Right ventricle myocardium inferior (tissue), 1 donor: ENCODE data around the gene C16orf54. TPM values are rescaled to one million over a fixed set of nuclear protein-coding genes. Genes with fewer than 3 reads are reported as not detected.
"Not testable (repeated sequence)": the region's sequence is repeated elsewhere in the genome, so short reads cannot be mapped to it uniquely, and the experiment has no call there.

Experiments used
- ATAC-seq: fragments of 200-7000 bp; cut with Tn5 transposase; one replicate; pipeline ENCODE4 v1.9.1; 2020; ENCODE audit warnings: mild to moderate bottlenecking, moderate library complexity
- DNase-seq: peaks from one replicate; pipeline ENCODE4 v3.0.0; 2021; ENCODE audit errors: missing footprints
- intact Hi-C: fragments of 100-400 bp; cut with DNase I; formaldehyde crosslinking; loops from one replicate; pipeline ENCODE4 v1.11.0; 2022
- total RNA-seq: library from RNA; stranded (reverse); fragmentation: NEBNext Ultra II Directional; extraction: Animal tissue kit (Norgen Biotek cat#: 25700); gene quantifications from one replicate; pipeline ENCODE4 v1.2.1, GENCODE V29; 2021
- donor health status: DM: no; HTN: yes; CAD: no; lungs with severe emphysema.

Gene C16orf54
- total RNA-seq, 1 donor from 2014 or later: 0.73 TPM

DNA sequence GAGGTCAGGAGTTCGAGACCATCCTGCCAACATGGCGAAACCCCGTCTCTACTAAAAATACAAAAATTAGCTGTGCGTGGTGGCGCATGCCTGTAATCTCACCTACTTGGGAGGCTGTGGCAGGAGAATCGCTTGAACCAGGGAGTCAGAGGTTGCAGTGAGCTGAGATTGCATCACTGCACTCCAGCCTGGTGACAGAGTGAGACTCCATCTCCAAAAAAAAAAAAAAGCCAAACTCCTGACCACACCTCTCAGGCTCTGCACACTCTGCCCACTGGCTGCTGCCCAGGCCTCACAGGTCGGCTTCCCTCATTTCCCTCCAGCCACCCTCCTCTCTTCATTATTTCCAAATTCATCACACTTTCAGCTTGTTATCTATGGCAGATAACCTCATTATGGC is 26.5 kb upstream of the C16orf54 start:
- ATAC-seq, DNase-seq, intact Hi-C loops: not testable (repeated sequence)

DNA sequence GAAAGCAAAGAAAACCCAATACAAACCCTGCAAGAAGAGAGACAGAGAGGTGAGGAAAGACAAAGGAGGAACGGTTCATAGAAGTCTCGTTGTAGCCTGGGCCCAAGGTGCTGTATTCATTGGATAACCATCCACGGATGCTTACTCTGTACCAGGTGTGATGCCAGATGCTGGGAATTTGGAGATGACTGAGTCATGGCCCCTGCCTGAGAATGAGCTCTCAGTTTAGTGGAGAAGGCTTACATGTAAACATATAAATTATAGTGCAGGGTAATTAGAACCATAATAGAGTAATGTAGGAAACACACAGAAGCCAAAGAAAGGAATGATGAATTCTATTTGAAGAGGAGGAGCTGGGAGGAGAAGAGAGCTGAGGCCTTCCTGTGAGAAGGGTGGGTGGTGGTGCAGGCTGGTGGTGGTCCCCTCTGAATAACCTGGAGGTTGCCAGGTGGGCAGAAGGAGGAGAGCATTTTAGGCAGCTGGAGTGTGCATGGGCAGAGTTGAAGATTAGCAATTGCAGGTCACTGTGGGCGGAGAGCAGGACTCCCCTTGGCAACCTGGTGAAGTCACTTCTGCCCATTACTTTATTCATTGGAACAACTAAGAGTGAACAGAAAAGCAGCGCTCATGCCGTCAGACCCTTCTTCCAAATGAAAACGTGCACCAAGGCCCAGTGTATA is 24.6 kb upstream of the C16orf54 start:
- intact Hi-C loops: no loop called here
- no peak for ATAC-seq
- DNase-seq: no peak

DNA sequence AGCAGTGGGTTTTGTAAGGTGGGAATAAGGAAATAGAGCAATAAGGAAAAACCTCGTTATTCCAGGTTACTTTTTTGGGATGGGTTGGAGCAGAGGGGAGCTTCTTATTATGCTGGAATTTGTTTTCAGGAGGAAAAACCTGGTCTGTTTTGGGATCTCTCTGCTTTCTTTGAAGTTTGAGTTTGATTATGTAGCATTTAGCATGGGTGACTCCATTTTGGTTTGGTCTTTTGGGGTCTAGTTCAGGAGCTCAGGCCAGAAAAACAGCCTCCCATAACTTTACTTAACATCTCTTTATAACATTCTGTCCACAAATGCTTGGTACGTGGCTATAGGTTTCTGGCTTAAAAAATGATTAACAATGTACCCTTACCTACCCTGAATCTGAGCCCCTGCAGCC is 23.7 kb upstream of the C16orf54 start:
- ATAC-seq (no peak), DNase-seq (no peak)
- intact Hi-C loops: no loop called here

DNA sequence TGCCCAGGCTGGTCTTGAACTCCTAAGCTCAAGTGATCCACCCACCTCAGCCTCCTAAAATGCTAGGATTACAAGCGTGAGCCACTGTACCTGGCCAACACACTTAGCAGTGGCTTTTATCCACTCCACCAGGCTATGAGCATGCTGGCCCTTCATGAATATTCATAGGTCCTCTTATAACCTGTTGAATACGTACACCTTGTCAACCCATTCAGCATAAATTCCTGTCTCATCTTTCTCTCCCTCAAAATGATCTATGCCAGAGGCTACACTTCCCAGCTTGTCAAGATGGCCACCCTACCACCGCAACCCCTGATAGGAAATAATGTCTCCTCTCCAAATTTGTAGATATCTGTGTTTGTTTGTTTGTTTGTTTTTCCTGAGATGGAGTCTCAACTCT is 21.3 kb upstream of the C16orf54 start:
- intact Hi-C loops: no loop called here
- no peak for ATAC-seq
- no peak for DNase-seq

DNA sequence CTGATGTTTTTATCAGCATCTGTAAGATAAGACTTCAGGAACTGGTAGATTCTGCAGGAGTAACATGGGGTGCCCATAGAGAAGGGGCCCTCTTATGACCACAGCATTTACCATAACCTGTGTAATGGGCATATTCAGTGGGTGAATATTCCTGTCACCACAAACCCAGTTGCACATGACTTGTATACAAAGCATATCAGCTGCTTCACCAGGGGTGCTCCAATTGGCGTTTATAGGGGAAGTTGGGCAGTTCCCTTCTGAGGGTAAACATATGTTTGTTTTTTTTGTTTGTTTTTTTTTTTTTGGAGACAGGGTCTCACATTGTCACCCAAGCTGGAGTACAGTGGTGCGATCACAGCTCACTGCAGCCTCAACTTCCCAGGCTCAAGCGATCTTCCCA is 20.8 kb upstream of the C16orf54 start:
- ATAC-seq (no peak), DNase-seq (no peak)
- intact Hi-C loops: no loop called here

DNA sequence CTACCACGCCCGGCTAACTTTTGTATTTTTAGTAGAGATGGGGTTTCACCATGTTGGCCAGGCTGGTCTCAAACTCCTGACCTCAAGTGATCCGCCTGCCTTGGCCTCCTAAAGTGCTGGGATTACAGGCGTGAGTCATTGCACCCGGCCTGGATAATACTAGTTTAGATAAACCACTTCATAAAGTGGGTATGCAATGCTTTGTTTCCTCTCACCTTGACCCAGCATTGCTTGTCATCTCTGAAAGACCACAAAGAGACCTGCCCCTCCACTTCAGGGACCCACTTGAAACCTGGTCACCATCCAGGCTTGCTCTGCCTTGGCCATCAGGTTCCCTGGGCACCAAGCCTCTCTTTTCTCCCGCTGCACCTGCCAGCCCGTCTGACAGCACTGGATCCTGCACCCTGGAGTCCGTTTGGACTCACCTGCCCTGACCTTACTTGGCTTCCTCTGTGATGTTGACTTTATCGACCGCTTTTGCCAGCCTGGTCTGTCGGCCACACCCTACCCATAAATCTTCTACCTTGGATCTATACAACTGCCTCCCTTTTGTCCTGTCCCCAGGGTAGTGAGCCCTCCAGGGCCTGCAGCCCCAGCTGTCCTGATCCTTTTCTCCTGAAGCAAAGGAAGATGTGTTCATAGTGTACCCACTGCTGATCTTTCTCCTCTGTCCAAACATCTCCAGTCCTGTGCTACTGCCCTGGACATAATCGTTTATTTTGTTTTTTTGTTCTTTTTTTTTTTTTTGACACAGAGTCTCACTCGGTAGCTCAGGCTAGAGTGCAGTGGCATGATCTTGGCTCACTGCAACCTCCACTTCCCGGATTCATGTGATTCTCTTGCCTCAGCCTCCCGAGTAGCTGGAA is 19.6 kb upstream of the C16orf54 start:
- ATAC-seq: no peak
- intact Hi-C loops: no loop called here

DNA sequence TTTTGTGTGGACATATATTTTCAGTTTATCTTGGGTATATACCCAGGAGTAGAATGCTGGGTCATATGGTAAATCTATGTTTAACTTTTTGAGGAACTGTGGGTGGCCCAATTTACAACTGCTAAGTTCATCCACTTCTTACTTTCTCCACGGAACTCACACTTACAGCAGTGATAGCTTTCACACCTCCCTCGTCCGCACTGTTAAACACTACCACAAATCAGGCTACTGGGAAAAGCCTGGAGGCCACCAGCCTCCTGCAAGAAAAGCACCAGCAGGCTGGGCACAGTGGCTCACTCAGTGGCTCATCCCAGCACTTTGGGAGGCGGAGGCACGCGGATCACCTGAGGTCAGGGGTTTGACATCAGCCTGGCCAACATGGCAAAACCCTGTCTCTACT is 17.5 kb upstream of the C16orf54 start:
- ATAC-seq: no peak
- DNase-seq: no peak
- intact Hi-C loops: no loop called here

More for the DNA sequence above, 19.6 kb upstream of the C16orf54 start:
- no peak for DNase-seq

DNA sequence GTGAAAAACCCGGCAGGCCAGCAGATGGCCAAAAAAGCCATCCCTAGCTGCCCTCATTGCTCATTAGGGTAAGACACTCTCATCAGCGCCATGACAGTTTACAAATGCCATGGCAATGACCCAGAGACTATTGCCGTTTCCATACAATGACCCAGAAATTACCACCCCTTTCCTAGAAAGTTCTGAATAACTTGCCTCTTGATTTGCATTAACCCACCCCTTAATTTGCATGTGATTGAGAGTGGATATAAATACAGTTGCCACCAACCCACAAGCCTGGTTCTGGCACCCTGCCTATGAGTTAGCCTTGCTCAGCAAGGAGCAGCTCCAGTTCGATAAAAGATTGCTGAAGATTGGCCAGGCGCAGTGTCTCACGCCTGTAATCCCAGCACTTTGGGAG is 16.1 kb upstream of the C16orf54 start:
- ATAC-seq: no peak
- no peak for DNase-seq
- intact Hi-C loops: no loop called here

DNA sequence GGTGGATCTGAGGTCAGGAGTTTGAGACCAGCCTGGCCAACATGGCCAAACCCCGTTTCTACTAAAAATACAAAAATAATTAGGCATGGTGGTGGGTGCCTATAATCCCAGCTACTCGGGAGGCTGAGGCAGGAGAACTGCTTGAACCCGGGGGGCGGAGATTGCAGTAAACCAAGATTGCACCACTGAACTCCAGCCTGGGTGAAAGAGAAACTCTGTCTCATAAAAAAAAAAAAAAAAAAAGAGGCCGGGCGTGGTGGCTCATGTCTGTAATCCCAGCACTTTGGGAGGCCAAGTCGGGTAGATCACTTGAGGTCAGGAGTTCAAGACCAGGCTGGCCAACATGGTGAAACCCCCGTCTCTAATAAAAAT is 15.5 kb upstream of the C16orf54 start:
- ATAC-seq, DNase-seq, intact Hi-C loops: not testable (repeated sequence)

DNA sequence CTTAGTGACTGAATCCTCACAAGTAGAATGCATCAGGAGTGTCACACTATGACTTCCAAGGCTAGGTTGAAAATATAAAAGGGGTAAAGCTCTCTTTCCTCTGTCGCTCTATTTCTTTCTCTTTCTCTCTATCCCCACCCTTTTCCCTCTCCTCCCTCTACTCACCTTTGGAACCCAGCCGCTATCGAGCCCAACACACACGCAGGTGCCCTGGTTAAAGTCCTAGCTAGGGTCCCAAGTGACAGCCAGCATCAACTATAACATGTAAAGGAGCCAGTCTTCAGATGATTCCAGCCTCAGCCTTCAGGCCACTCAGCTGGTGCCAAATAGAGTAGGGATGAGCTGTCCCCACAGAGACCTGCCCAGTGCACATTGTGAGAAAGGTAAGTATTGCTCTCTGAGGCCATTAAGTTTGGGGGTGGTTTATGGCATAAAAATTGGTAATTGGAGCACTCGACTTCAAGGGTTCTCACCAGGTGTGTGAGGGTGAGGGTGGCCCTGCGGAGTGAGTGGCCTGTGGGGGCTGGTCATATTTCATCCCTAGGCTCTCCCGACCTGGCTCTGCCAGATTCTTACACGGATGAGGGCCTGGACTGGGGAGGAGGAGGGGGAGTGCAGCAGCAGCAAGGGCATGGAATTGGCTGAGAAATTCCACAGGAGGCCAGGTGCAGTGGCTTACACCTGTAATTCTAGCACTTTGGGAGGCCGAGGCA is 14.9 kb upstream of the C16orf54 start:
- intact Hi-C loops: no loop called here
- no peak for ATAC-seq
- no peak for DNase-seq

DNA sequence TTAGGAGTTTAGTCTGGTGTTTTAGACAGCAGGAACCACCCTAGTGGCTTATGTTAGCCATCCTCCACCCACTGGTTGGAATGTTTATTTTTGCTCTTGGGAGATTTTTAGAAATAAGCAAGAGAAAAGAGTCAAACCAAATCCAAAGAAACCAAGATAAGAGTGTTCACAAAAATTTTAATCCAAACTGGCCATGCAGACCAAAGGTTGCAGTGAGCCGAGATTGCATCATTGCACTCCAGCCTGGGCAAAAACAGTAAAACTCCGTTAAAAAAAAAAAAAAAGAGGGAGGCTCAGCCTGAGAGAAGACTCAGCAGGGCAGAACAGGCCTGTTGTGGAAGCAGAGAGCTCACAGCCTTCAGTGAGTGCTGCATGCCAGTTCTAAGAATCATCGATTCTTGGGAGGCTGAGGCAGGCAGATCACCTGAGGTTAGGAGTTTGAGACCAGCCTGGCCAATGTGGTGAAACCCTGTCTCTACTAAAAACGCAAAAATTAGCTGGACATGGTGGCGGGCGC is 12.2 kb upstream of the C16orf54 start:
- ATAC-seq (peak; percentile 70), DNase-seq (no peak)
- intact Hi-C loops: no loop called here

DNA sequence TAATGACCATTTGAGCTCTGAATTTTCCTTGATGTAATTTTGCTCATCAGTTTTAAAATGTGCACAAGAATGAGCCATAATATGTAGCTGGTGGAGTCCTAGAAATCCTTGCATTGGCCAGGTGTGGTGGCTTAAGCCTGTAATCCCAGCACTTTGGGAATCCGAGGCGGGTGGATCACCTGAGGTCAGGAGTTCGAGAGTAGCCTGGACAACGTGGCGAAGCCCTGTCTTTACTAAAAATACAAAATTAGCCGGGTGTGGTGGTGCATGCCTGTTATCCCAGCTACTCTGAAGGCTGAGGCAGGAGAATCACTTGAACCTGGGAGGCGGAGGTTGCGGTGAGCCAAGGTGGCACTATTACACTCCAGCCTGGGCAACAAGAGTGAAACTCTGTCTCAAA is 11.3 kb upstream of the C16orf54 start:
- ATAC-seq, DNase-seq, intact Hi-C loops: not testable (repeated sequence)

DNA sequence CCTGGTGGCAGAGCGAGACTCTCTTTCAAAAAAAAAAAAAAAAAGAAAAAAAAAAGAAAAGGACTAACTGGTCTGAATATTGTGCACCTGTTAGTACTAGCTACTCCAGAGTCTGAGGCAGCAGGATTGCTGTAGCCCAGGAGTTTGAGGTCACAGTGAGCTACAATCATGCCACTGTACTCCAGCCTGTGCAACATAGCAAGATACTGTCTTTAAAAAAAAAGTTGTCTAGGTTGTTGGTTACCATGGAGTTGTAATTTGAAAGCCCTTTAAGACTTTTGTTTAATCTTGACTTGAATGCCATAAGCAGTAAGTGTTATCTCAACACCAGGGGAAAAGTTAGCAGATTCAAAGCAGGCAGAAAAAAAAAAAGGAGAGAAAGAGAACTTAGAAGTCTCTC is 10.9 kb upstream of the C16orf54 start:
- DNase-seq: no peak
- intact Hi-C loops: no loop called here
- no peak for ATAC-seq

DNA sequence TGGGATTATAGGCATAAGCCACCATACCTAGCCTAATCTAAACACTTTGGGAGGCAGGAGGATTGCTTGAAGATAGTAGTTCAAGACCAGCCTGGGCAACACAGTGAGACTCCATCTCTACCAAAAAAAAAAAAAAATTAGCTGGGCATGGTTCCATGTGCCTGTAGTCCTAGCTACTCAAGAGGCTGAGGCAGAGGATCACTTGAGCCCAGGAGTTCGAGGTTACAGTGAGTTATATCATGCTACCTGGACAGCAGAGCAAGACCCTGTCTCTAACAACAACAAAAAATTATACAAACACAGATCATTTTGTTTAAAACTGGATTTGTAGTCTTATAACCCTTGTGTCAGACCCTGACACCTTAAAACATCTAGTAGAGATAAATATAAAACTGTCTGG is 7.7 kb upstream of the C16orf54 start:
- intact Hi-C loops: no loop called here
- no peak for ATAC-seq

DNA sequence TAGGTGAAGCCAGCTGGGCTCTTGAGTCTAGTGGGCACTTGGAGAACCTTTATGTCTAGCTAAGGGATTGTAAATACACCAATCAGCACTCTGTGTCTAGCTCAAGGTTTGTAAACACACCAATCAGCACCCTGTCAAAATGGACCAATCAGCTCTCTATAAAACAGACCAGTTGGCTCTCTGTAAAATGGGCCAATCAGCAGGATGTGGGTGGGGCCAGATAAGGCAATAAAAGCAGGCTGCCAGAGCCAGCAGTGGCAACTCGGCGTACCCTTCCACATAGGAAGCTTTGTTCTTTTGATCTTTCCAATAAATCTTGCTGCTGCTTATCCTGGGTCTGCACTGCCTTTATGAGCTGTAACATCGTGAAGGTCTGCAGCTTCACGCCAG is 3.0 kb upstream of the C16orf54 start:
- intact Hi-C loops, DNase-seq, ATAC-seq: not testable (repeated sequence)

More for the DNA sequence above, 7.7 kb upstream of the C16orf54 start:
- DNase-seq: no peak

DNA sequence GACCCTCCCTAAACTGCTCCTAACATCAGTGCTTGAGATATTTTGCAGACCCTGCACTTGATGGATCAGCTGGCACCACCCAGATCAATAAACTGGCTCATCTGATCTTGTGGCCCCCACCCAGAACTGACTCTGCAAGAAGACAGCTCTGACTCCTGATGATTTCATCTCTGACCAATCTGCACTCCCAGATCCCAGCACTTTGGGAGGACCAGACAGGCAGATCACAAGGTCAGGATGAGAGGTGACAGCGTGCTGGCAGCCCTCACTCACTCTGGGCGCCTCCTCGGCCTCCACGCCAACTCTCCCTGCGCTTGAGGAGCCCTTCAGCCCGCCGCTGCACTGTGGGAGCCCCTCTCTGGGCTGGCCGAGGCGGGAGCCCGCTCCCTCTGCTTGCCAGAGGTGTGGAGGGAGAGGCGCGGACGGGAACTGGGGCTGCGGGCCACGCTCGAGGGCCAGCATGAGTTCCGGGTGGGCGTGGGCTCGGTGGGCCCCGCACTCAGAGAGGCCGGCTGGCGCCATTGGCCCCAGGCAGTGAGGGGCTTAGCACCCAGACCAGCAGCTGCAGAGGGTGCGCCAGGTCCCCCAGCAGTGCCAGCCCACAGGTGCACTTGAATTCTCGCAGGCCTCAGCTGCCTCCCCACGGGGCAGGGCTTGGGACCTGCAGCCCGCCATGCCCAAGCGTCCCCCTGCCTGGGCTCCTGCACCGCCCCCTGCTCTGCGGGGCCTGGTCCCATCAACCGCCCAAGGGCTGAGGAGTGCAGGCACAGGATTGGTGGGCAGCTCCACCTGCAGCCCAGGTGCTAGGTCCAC is 2.4 kb upstream of the C16orf54 start:
- intact Hi-C loops: no loop called here
- ATAC-seq (no peak), DNase-seq (no peak)

DNA sequence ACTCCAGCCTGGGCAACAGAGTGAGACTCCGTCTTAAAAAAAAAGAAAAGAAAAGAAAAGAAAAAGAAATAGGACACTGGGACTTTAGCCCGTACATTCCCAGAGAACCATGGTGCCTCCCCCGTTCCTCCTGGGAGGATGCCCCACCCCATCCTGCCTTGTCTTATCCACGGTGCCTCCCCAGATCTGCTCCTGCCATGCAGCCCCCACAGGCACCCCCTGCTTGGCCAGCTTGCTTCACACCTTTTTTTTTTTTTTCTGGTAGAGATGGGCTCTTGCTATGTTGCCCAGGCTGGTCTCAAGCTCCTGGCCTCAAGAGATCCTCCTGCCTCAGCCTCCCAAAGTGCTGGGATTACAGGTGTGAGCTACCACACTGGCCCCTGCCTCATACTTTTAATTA is 728 bp upstream of the C16orf54 start:
- DNase-seq, ATAC-seq, intact Hi-C loops: not testable (repeated sequence)

DNA sequence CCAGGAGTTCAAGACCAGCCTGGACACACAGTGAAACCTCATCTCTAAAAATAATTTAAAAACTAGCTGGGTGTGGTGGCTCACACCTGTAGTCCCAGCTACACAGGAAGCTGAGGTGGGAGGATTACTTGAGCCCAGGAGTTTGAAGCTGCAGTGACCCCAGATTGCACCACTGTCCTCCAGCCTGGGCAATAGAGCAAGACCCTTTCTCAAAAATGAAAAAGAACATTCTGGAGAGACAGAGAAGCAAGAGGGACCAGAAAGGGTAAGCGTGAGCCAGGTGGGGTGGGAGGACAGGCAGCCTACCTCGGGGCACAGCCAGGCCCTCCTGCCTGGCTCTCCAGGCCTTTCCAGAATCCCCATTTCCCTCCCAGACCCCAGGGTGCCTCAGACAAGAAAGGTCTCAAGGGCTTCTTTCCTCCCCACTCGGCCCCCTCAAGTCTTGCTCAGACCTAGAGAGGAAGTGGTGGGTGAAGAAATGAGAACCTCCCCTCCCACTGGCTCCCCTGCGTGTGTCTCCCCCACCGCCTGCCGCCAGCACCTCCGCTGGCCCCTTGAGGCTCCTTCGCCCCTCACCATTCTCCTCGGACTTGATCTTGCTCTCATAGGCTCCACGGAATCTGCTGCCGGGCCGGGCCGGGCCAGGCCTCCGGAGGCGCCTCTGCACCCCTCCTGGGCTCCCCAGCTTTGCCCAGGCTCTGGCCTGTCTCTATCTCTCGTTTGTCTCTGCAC is 503 bp downstream of the C16orf54 start:
- DNase-seq (no peak), ATAC-seq (peak; percentile 21)
- intact Hi-C loops: no loop called here
